Neural progenitor cell (in vitro differentiated cells): ENCODE data around the gene NEGR1. TPM values are rescaled to one million over a fixed set of nuclear protein-coding genes. Genes with fewer than 3 reads are reported as not detected.

ENCODE experiments used
- DNase-seq: peaks from one replicate; pipeline ENCODE4 v3.0.0-alpha.2; 2016; ENCODE audit warnings: low spot score
- H2AFZ ChIP-seq: fragments of 200-600 bp; sonication (generic); replicated peaks from 2 replicates; pipeline ENCODE4 v1.6.1; 2016; ENCODE audit warnings: antibody characterized with exemption
- H3F3A ChIP-seq: fragments of 200-600 bp; sonication (generic); 2 replicates; pipeline ENCODE4 v1.6.1; 2016; ENCODE audit warnings: antibody characterized with exemption, low read depth
- H3K27ac ChIP-seq: fragments of 200-600 bp; sonication (generic); 2 replicates; pipeline ENCODE4 v1.5.1; 2016; ENCODE audit warnings: mild to moderate bottlenecking
- H3K27me3 ChIP-seq: fragments of 200-600 bp; sonication (generic); 2 replicates; pipeline ENCODE4 v1.6.1; 2016; ENCODE audit warnings: mild to moderate bottlenecking, moderate library complexity
- H3K36me3 ChIP-seq: fragments of 200-600 bp; sonication (generic); 2 replicates; pipeline ENCODE4 v1.5.1; 2016
- H3K4me1 ChIP-seq: fragments of 200-600 bp; sonication (generic); 2 replicates; pipeline ENCODE4 v1.6.1; 2016; ENCODE audit warnings: mixed run types
- H3K4me2 ChIP-seq: fragments of 200-600 bp; sonication (generic); 2 replicates; pipeline ENCODE4 v1.6.1; 2016
- H3K4me3 ChIP-seq: fragments of 200-600 bp; sonication (generic); 2 replicates; pipeline ENCODE4 v1.5.1; 2016
- H3K79me2 ChIP-seq: fragments of 200-600 bp; sonication (generic); 2 replicates; pipeline ENCODE4 v1.6.1; 2016; ENCODE audit warnings: low read depth
- H3K9ac ChIP-seq: fragments of 200-600 bp; sonication (generic); 2 replicates; pipeline ENCODE4 v1.6.1; 2016
- H3K9me3 ChIP-seq: fragments of 200-600 bp; sonication (generic); 2 replicates; pipeline ENCODE4 v1.5.1; 2016; ENCODE audit warnings: low read depth
- H4K20me1 ChIP-seq: fragments of 200-600 bp; sonication (generic); 2 replicates; pipeline ENCODE4 v1.6.1; 2016; ENCODE audit warnings: low read depth
- H3K27ac Mint-ChIP-seq: 3 replicates; pipeline ENCODE4 v1.8.0; 2021; ENCODE audit warnings: mixed read lengths
- H3K27me3 Mint-ChIP-seq: 2 replicates; pipeline ENCODE4 v1.8.0; 2022; ENCODE audit warnings: low read depth, mild to moderate bottlenecking, inconsistent platforms, moderate library complexity, mixed read lengths; ENCODE audit not compliant: insufficient read depth
- H3K36me3 Mint-ChIP-seq: 3 replicates; pipeline ENCODE4 v1.8.0; 2021; ENCODE audit warnings: mixed read lengths
- H3K4me1 Mint-ChIP-seq: 3 replicates; pipeline ENCODE4 v1.8.0; 2021; ENCODE audit warnings: mixed read lengths
- H3K4me3 Mint-ChIP-seq: 3 replicates; pipeline ENCODE4 v1.8.0; 2021; ENCODE audit warnings: mild to moderate bottlenecking, moderate library complexity, mixed read lengths
- H3K9me3 Mint-ChIP-seq: 3 replicates; pipeline ENCODE4 v1.8.0; 2020; ENCODE audit warnings: mixed read lengths
- CTCF ChIP-seq: fragments of 200-600 bp; sonication (generic); IDR thresholded peaks from 2 replicates; pipeline ENCODE4 v1.5.1; 2017; ENCODE audit warnings: antibody characterized with exemption, mild to moderate bottlenecking
- EZH2 ChIP-seq: fragments of 200-600 bp; sonication (generic); IDR thresholded peaks from 2 replicates; pipeline ENCODE4 v1.6.1; 2017; ENCODE audit warnings: antibody characterized with exemption, mild to moderate bottlenecking, moderate library complexity
- EZH2phosphoT487 ChIP-seq: fragments of 200-600 bp; sonication (generic); IDR thresholded peaks from 2 replicates; pipeline ENCODE4 v1.6.1; 2017; ENCODE audit warnings: antibody characterized with exemption
- total RNA-seq: library from RNA; depleted of rRNA; stranded (reverse); fragments of >200 nt; gene quantifications from 2 replicates; pipeline ENCODE4 v1.2.3, GENCODE V29; 2015; ENCODE audit warnings: low replicate concordance

The NEGR1 gene
- total RNA-seq, 1 donor from 2014 or later, result 0.62 TPM

GRCh38 chr1:71630073-71630472, 652.3 kb downstream of the NEGR1 start:
- H3K4me1 Mint-ChIP-seq, result no peaks in the 10 kb centered on the region
- no peak overlapping the region for H3K4me3 Mint-ChIP-seq
- no peaks in the 10 kb centered on the region for H3K9me3 Mint-ChIP-seq
- Histone ChIP-seq H3K4me1 (no peaks in the 10 kb centered on the region), H2AFZ (no peak overlapping the region), H3K4me3 (no peak overlapping the region), H3K36me3 (no peaks in the 10 kb centered on the region), H3F3A (no peaks in the 10 kb centered on the region), H3K27ac (no peak overlapping the region), H4K20me1 (no peaks in the 10 kb centered on the region), H3K4me2 (no peak overlapping the region), H3K27me3 (no peaks in the 10 kb centered on the region), H3K9me3 (no peaks in the 10 kb centered on the region), H3K79me2 (no peaks in the 10 kb centered on the region), H3K9ac (no peak overlapping the region)
- no peak for TF ChIP-seq EZH2
- TF ChIP-seq CTCF, result no peak
- TF ChIP-seq EZH2phosphoT487, result no peak
- DNase-seq, result no peak
- no peaks in the 10 kb centered on the region for H3K27me3 Mint-ChIP-seq
- H3K36me3 Mint-ChIP-seq, result no peaks in the 10 kb centered on the region
- no peak overlapping the region for H3K27ac Mint-ChIP-seq

GRCh38 chr1:71625004-71625403, 657.3 kb downstream of the NEGR1 start:
- no peak for DNase-seq
- Histone ChIP-seq H3K27ac (no peak overlapping the region), H3K27me3 (no peaks in the 10 kb centered on the region), H3K4me1 (peaks cover 9% of the 10 kb centered on the region), H4K20me1 (no peaks in the 10 kb centered on the region), H3K79me2 (no peaks in the 10 kb centered on the region), H3K4me2 (no peak overlapping the region), H3F3A (no peaks in the 10 kb centered on the region), H3K9me3 (no peaks in the 10 kb centered on the region), H3K36me3 (no peaks in the 10 kb centered on the region), H2AFZ (no peak overlapping the region), H3K9ac (no peak overlapping the region), H3K4me3 (no peak overlapping the region)
- Mint-ChIP-seq H3K27me3 (no peaks in the 10 kb centered on the region), H3K9me3 (no peaks in the 10 kb centered on the region), H3K4me3 (no peak overlapping the region), H3K27ac (no peak overlapping the region), H3K4me1 (no peaks in the 10 kb centered on the region), H3K36me3 (no peaks in the 10 kb centered on the region)
- TF ChIP-seq EZH2phosphoT487, result no peak

- no peak for DNase-seq
- H3K36me3 Mint-ChIP-seq, result no peaks in the 10 kb centered on the region
These were observed 658.5 kb downstream of the NEGR1 start for GRCh38 chr1:71623888-71624287.

More at GRCh38 chr1:71623888-71624287, 658.5 kb downstream of the NEGR1 start:
- Histone ChIP-seq H3K36me3 (no peaks in the 10 kb centered on the region), H4K20me1 (no peaks in the 10 kb centered on the region), H2AFZ (no peak overlapping the region), H3K9ac (no peak overlapping the region), H3F3A (no peaks in the 10 kb centered on the region), H3K9me3 (no peaks in the 10 kb centered on the region), H3K79me2 (no peaks in the 10 kb centered on the region), H3K4me2 (no peak overlapping the region), H3K4me3 (no peak overlapping the region), H3K27ac (no peak overlapping the region), H3K27me3 (no peaks in the 10 kb centered on the region), H3K4me1 (peaks cover 20% of the 10 kb centered on the region)
- Mint-ChIP-seq H3K4me3 (no peak overlapping the region), H3K27ac (no peak overlapping the region), H3K27me3 (no peaks in the 10 kb centered on the region), H3K4me1 (peaks cover 4% of the 10 kb centered on the region), H3K9me3 (no peaks in the 10 kb centered on the region)
- no peak for TF ChIP-seq EZH2
- no peak for TF ChIP-seq CTCF
- no peak for TF ChIP-seq EZH2phosphoT487
